ENCODE data around the gene RIC1. TPM values are rescaled to one million over a fixed set of nuclear protein-coding genes. Genes with fewer than 3 reads are reported as not detected.
"Not testable (repeated sequence)": the region's sequence is repeated elsewhere in the genome, so short reads cannot be mapped to it uniquely, and the experiment has no call there.

RIC1 gene
- total RNA-seq, 1 experiment from 2014 or later = 23.1 TPM

GRCh38 chr9:5721279-5722087 lies 92.6 kb downstream of the RIC1 start:
- CTCF ChIA-PET = no interaction called here
- no peaks in the 10 kb centered on the region for H3K4me1 Mint-ChIP-seq (ENCODE audit: insufficient read depth, unreplicated experiment)

GRCh38 chr9:5722679-5723078 lies 93.8 kb downstream of the RIC1 start:
- H3K4me3 Mint-ChIP-seq (ENCODE audit: unreplicated experiment); H3K27ac Mint-ChIP-seq (ENCODE audit: low read depth, unreplicated experiment); H3K27me3 Mint-ChIP-seq (ENCODE audit: insufficient read depth, unreplicated experiment); BruUV-seq (replicated peaks); H3K4me1 Mint-ChIP-seq (ENCODE audit: insufficient read depth, unreplicated experiment); intact Hi-C loops (cut with micrococcal nuclease); POLR2A ChIA-PET; DNase-seq (ENCODE audit: unreplicated experiment); H3K9me3 Mint-ChIP-seq (ENCODE audit: unreplicated experiment): not testable (repeated sequence)
- peaks cover 60% of the 10 kb centered on the region for H3K36me3 Mint-ChIP-seq (ENCODE audit: insufficient read depth, unreplicated experiment)
- CTCF ChIA-PET = interaction anchor here (0.7 kb wide), 1 partner anchor 232 kb away, joined by 4 read pairs; no protein-coding TSS in a partner anchor

More at GRCh38 chr9:5721279-5722087, 92.6 kb downstream of the RIC1 start:
- Mint-ChIP-seq H3K27ac (ENCODE audit: low read depth, unreplicated experiment) (no peak overlapping the region), H3K4me3 (ENCODE audit: unreplicated experiment) (no peak overlapping the region), H3K36me3 (ENCODE audit: insufficient read depth, unreplicated experiment) (peaks cover 64% of the 10 kb centered on the region), H3K27me3 (ENCODE audit: insufficient read depth, unreplicated experiment) (no peaks in the 10 kb centered on the region), H3K9me3 (ENCODE audit: unreplicated experiment) (peaks cover 8% of the 10 kb centered on the region)
- no peak for TF ChIP-seq CTCF (IDR thresholded peaks at IDR 0.05; ENCODE audit: unreplicated experiment)
- intact Hi-C loops (cut with micrococcal nuclease) = no loop called here
- DNase-seq (ENCODE audit: unreplicated experiment) = no peak
- POLR2A ChIA-PET = no interaction called here
- BruUV-seq (replicated peaks) = no TSS peak

- H3K27ac Mint-ChIP-seq (ENCODE audit: low read depth, unreplicated experiment) = no peak overlapping the region
- H3K9me3 Mint-ChIP-seq (ENCODE audit: unreplicated experiment) = no peaks in the 10 kb centered on the region
- intact Hi-C loops (cut with micrococcal nuclease) = no loop called here
- no TSS peak for BruUV-seq (replicated peaks)
- peak; percentile 3 for DNase-seq (ENCODE audit: unreplicated experiment)
- peaks cover 55% of the 10 kb centered on the region for H3K36me3 Mint-ChIP-seq (ENCODE audit: insufficient read depth, unreplicated experiment)
- no peaks in the 10 kb centered on the region for H3K27me3 Mint-ChIP-seq (ENCODE audit: insufficient read depth, unreplicated experiment)
- TF ChIP-seq CTCF (IDR thresholded peaks at IDR 0.05; ENCODE audit: unreplicated experiment) = no peak
- H3K4me3 Mint-ChIP-seq (ENCODE audit: unreplicated experiment) = no peak overlapping the region
- no peaks in the 10 kb centered on the region for H3K4me1 Mint-ChIP-seq (ENCODE audit: insufficient read depth, unreplicated experiment)
- ChIA-PET CTCF (no interaction called here), POLR2A (no interaction called here)
These were observed 106.2 kb downstream of the RIC1 start for GRCh38 chr9:5735072-5735471.

- H3K36me3 Mint-ChIP-seq (ENCODE audit: insufficient read depth, unreplicated experiment) = peaks cover 70% of the 10 kb centered on the region
- POLR2A ChIA-PET = no interaction called here
- no TSS peak for BruUV-seq (replicated peaks)
These were observed 107.8 kb downstream of the RIC1 start for GRCh38 chr9:5736563-5737346.

More at GRCh38 chr9:5736563-5737346, 107.8 kb downstream of the RIC1 start:
- Mint-ChIP-seq H3K9me3 (ENCODE audit: unreplicated experiment) (no peaks in the 10 kb centered on the region), H3K4me3 (ENCODE audit: unreplicated experiment) (no peak overlapping the region), H3K4me1 (ENCODE audit: insufficient read depth, unreplicated experiment) (no peaks in the 10 kb centered on the region), H3K27ac (ENCODE audit: low read depth, unreplicated experiment) (no peak overlapping the region), H3K27me3 (ENCODE audit: insufficient read depth, unreplicated experiment) (no peaks in the 10 kb centered on the region)
- intact Hi-C loops (cut with micrococcal nuclease) = no loop called here
- CTCF ChIA-PET = no interaction called here
- TF ChIP-seq CTCF (IDR thresholded peaks at IDR 0.05; ENCODE audit: unreplicated experiment) = no peak
- no peak for DNase-seq (ENCODE audit: unreplicated experiment)
